ENCODE data around the gene TMEM240.
A peak's percentile ranks its signal among the peaks of the same experiment; 100 is the strongest.

Gene TMEM240

GRCh38 chr1:1551524-1552262 is 11.3 kb upstream of the TMEM240 start:
- TF ChIP-seq EGR1 (IDR thresholded peaks at IDR 0.05) (no peak), RAD21 (IDR thresholded peaks at IDR 0.05; ENCODE audit: low read depth) (no peak), TCF12 (IDR thresholded peaks at IDR 0.05; ENCODE audit: low read depth) (no peak), NFIC (IDR thresholded peaks at IDR 0.05) (no peak), CREB1 (IDR thresholded peaks at IDR 0.05; ENCODE audit: low read depth) (no peak)

- no peak for TF ChIP-seq CEBPB (IDR thresholded peaks at IDR 0.05)
- TF ChIP-seq RAD21 (IDR thresholded peaks at IDR 0.05; ENCODE audit: low read depth) = 0 out of 2 replicates have a peak, but pooled peaks have one; percentile 7
Measured at GRCh38 chr1:1550591-1551432, 10.4 kb upstream of the TMEM240 start.

GRCh38 chr1:1550087-1550486 is 9.7 kb upstream of the TMEM240 start:
- TF ChIP-seq CREB1 (IDR thresholded peaks at IDR 0.05; ENCODE audit: low read depth) = no peak
- no peak for TF ChIP-seq CEBPB (IDR thresholded peaks at IDR 0.05)
- no peak for TF ChIP-seq RAD21 (IDR thresholded peaks at IDR 0.05; ENCODE audit: low read depth)
- TF ChIP-seq USF1 (IDR thresholded peaks at IDR 0.05) = no peak
- TF ChIP-seq ZBTB7A (IDR thresholded peaks at IDR 0.05; ENCODE audit: low read depth) = no peak

GRCh38 chr1:1548591-1548990 is 8.2 kb upstream of the TMEM240 start:
- TF ChIP-seq CREB1 (IDR thresholded peaks at IDR 0.05; ENCODE audit: low read depth) = no peak
- no peak for TF ChIP-seq RAD21 (IDR thresholded peaks at IDR 0.05; ENCODE audit: low read depth)
- no peak for TF ChIP-seq MAX (IDR thresholded peaks at IDR 0.05)
- TF ChIP-seq TCF12 (IDR thresholded peaks at IDR 0.05; ENCODE audit: low read depth) = no peak
- TF ChIP-seq EGR1 (IDR thresholded peaks at IDR 0.05) = no peak
- TF ChIP-seq NFIC (IDR thresholded peaks at IDR 0.05) = no peak
- no peak for TF ChIP-seq ZBTB7A (IDR thresholded peaks at IDR 0.05; ENCODE audit: low read depth)
- TF ChIP-seq TEAD4 (IDR thresholded peaks at IDR 0.05) = no peak
- no peak for TF ChIP-seq EP300 (IDR thresholded peaks at IDR 0.05; ENCODE audit: borderline replicate concordance)
- no peak for TF ChIP-seq FOXM1 (IDR thresholded peaks at IDR 0.05; ENCODE audit: borderline replicate concordance, low read depth)
- no peak for TF ChIP-seq USF1 (IDR thresholded peaks at IDR 0.05)
- TF ChIP-seq CEBPB (IDR thresholded peaks at IDR 0.05) = no peak
- no peak for TF ChIP-seq TAF1 (IDR thresholded peaks at IDR 0.05; ENCODE audit: low read depth)

GRCh38 chr1:1547476-1547875 is 7.1 kb upstream of the TMEM240 start:
- TF ChIP-seq USF1 (IDR thresholded peaks at IDR 0.05) = no peak
- no peak for TF ChIP-seq TCF12 (IDR thresholded peaks at IDR 0.05; ENCODE audit: low read depth)
- TF ChIP-seq EGR1 (IDR thresholded peaks at IDR 0.05) = no peak
- no peak for TF ChIP-seq YY1 (IDR thresholded peaks at IDR 0.05; ENCODE audit: low read depth)
- no peak for TF ChIP-seq NFIC (IDR thresholded peaks at IDR 0.05)
- no peak for TF ChIP-seq MAX (IDR thresholded peaks at IDR 0.05)
- no peak for TF ChIP-seq EP300 (IDR thresholded peaks at IDR 0.05; ENCODE audit: borderline replicate concordance)
- no peak for TF ChIP-seq TAF1 (IDR thresholded peaks at IDR 0.05; ENCODE audit: low read depth)
- TF ChIP-seq ZBTB7A (IDR thresholded peaks at IDR 0.05; ENCODE audit: low read depth) = no peak
- no peak for TF ChIP-seq REST (IDR thresholded peaks at IDR 0.05; ENCODE audit: low read depth)
- TF ChIP-seq RAD21 (IDR thresholded peaks at IDR 0.05; ENCODE audit: low read depth) = no peak
- no peak for TF ChIP-seq CEBPB (IDR thresholded peaks at IDR 0.05)
- no peak for TF ChIP-seq FOXM1 (IDR thresholded peaks at IDR 0.05; ENCODE audit: borderline replicate concordance, low read depth)
- TF ChIP-seq TEAD4 (IDR thresholded peaks at IDR 0.05) = no peak
- no peak for TF ChIP-seq CREB1 (IDR thresholded peaks at IDR 0.05; ENCODE audit: low read depth)

GRCh38 chr1:1547011-1547410 is 6.6 kb upstream of the TMEM240 start:
- TF ChIP-seq RAD21 (IDR thresholded peaks at IDR 0.05; ENCODE audit: low read depth) (no peak), TAF1 (IDR thresholded peaks at IDR 0.05; ENCODE audit: low read depth) (no peak), FOXM1 (IDR thresholded peaks at IDR 0.05; ENCODE audit: borderline replicate concordance, low read depth) (no peak), REST (IDR thresholded peaks at IDR 0.05; ENCODE audit: low read depth) (no peak), MAX (IDR thresholded peaks at IDR 0.05) (no peak), TEAD4 (IDR thresholded peaks at IDR 0.05) (no peak), EGR1 (IDR thresholded peaks at IDR 0.05) (no peak), NFIC (IDR thresholded peaks at IDR 0.05) (no peak), TCF12 (IDR thresholded peaks at IDR 0.05; ENCODE audit: low read depth) (no peak), ZBTB7A (IDR thresholded peaks at IDR 0.05; ENCODE audit: low read depth) (no peak), EP300 (IDR thresholded peaks at IDR 0.05; ENCODE audit: borderline replicate concordance) (no peak), USF1 (IDR thresholded peaks at IDR 0.05) (no peak), YY1 (IDR thresholded peaks at IDR 0.05; ENCODE audit: low read depth) (no peak), CEBPB (IDR thresholded peaks at IDR 0.05) (no peak), CREB1 (IDR thresholded peaks at IDR 0.05; ENCODE audit: low read depth) (no peak)
